Mammary epithelial cell (primary cell): ENCODE results near the gene TGM1.

Source experiments
- CTCF ChIP-seq, 2 donors: IDR thresholded peaks in 1 of 2; conservative IDR thresholded peaks in 1 of 2; 2 replicates each; pipeline ENCODE4 v1.5.1; 2011 to 2012; ENCODE audit warnings: inconsistent platforms in 2 of 2, low read length in 2 of 2, mild to moderate bottlenecking in 2 of 2, control low read depth in 1 of 2, low read depth in 1 of 2; ENCODE audit not compliant: insufficient read depth in 1 of 2; ENCODE audit errors: extremely low read depth in 1 of 2
- EZH2 ChIP-seq: IDR thresholded peaks from 2 replicates; pipeline ENCODE4 v1.6.1; 2012; ENCODE audit warnings: low read length, inconsistent platforms, borderline replicate concordance

GRCh38 chr14:24246765-24247212 is 16.2 kb downstream of the TGM1 start:
- TF ChIP-seq CTCF (conservative IDR thresholded peaks at IDR 0.05 in 1 of 2, IDR thresholded peaks at IDR 0.05 in 1 of 2; ENCODE audit: extremely low read depth in 1 of 2, insufficient read depth in 1 of 2, low read depth in 1 of 2, low read length in 2 of 2) (no peak), EZH2 (no peak)
